HK-2 (cell line): ENCODE data around the gene FXYD4.
A peak's percentile ranks its signal among the peaks of the same experiment; 100 is the strongest.

Source experiments
- DNase-seq: peaks from one replicate; pipeline ENCODE4 v3.0.0-alpha.2; 2018; ENCODE audit not compliant: unreplicated experiment

The FXYD4 gene

GRCh38 chr10:43396061-43396927 is 24.9 kb downstream of the FXYD4 start:
- DNase-seq, result peak; percentile 88

- DNase-seq, result peak; percentile 98
Observed at GRCh38 chr10:43396928-43397624, 25.6 kb downstream of the FXYD4 start.

- no peak for DNase-seq
Observed at GRCh38 chr10:43398939-43399319, 27.5 kb downstream of the FXYD4 start.

- no peak for DNase-seq
Observed at GRCh38 chr10:43399320-43400310, 28.2 kb downstream of the FXYD4 start.

GRCh38 chr10:43401627-43402026 is 30.2 kb downstream of the FXYD4 start:
- DNase-seq, result no peak

GRCh38 chr10:43402176-43402575 is 30.7 kb downstream of the FXYD4 start:
- DNase-seq, result no peak

GRCh38 chr10:43402880-43403452 is 31.5 kb downstream of the FXYD4 start:
- DNase-seq, result no peak

- no peak for DNase-seq
Observed at GRCh38 chr10:43403911-43404703, 32.7 kb downstream of the FXYD4 start.

- no peak for DNase-seq
Observed at GRCh38 chr10:43404704-43405084, 33.3 kb downstream of the FXYD4 start.

- DNase-seq, result peak; percentile 68
Observed at GRCh38 chr10:43407148-43407575, 35.7 kb downstream of the FXYD4 start.

- DNase-seq, result peak; percentile 90
Observed at GRCh38 chr10:43407576-43408330, 36.3 kb downstream of the FXYD4 start.

GRCh38 chr10:43408331-43408709 is 36.9 kb downstream of the FXYD4 start:
- no peak for DNase-seq

- DNase-seq, result peak; percentile 97
Observed at GRCh38 chr10:43408710-43409384, 37.4 kb downstream of the FXYD4 start, which contains the start of gene HNRNPF. Gene HNRNPF (minus strand): TSS chr10:43409186. CDS start chr10:43387884, 21,302 bp downstream.

- no peak for DNase-seq
Observed at GRCh38 chr10:43409385-43410109, 38.1 kb downstream of the FXYD4 start.

GRCh38 chr10:43410345-43410744 is 38.9 kb downstream of the FXYD4 start:
- DNase-seq, result no peak

- DNase-seq, result no peak
Observed at GRCh38 chr10:43411536-43411935, 40.1 kb downstream of the FXYD4 start.

- DNase-seq, result no peak
Observed at GRCh38 chr10:43415544-43415943, 44.1 kb downstream of the FXYD4 start.

GRCh38 chr10:43417950-43418768 is 46.7 kb downstream of the FXYD4 start:
- DNase-seq, result no peak
